Neural crest cell (in vitro differentiated cells): ENCODE measurements around the gene FOSL2. TPM values are rescaled to one million over a fixed set of nuclear protein-coding genes. Genes with fewer than 3 reads are reported as not detected.
"Not testable (repeated sequence)": the region's sequence is repeated elsewhere in the genome, so short reads cannot be mapped to it uniquely, and the experiment has no call there.

Experiments used
- DNase-seq: peaks from one replicate; pipeline ENCODE4 v3.0.0; 2021; ENCODE audit warnings: low read depth, mixed read lengths, low spot score
- H3K27ac Mint-ChIP-seq: one replicate; pipeline ENCODE4 v1.8.0; 2021; ENCODE audit warnings: mild to moderate bottlenecking, mixed read lengths; ENCODE audit not compliant: unreplicated experiment
- H3K27me3 Mint-ChIP-seq: 2 replicates; pipeline ENCODE4 v1.8.0; 2021; ENCODE audit warnings: low read depth, mild to moderate bottlenecking, mixed read lengths
- H3K36me3 Mint-ChIP-seq: 2 replicates; pipeline ENCODE4 v1.8.0; 2021; ENCODE audit warnings: low read depth, mild to moderate bottlenecking, mixed read lengths
- H3K4me1 Mint-ChIP-seq: 2 replicates; pipeline ENCODE4 v1.8.0; 2021; ENCODE audit warnings: mixed read lengths
- H3K4me3 Mint-ChIP-seq: one replicate; pipeline ENCODE4 v1.8.0; 2021; ENCODE audit warnings: mild to moderate bottlenecking, mixed read lengths
- H3K9me3 Mint-ChIP-seq: 2 replicates; pipeline ENCODE4 v1.8.0; 2021; ENCODE audit warnings: mixed read lengths
- total RNA-seq: library from RNA; stranded (reverse); gene quantifications from 2 replicates; pipeline ENCODE4 v1.2.1, GENCODE V29; 2021
- TF ChIP-seq, protein P1 (sequence below): fragments of 200-600 bp; sonication (generic); conservative IDR thresholded peaks from 2 replicates; pipeline ENCODE4 v1.5.0; 2021; ENCODE audit warnings: antibody characterized with exemption, mild to moderate bottlenecking

FOSL2 gene
- total RNA-seq, 1 donor from 2014 or later, result 2.9 TPM

DNA sequence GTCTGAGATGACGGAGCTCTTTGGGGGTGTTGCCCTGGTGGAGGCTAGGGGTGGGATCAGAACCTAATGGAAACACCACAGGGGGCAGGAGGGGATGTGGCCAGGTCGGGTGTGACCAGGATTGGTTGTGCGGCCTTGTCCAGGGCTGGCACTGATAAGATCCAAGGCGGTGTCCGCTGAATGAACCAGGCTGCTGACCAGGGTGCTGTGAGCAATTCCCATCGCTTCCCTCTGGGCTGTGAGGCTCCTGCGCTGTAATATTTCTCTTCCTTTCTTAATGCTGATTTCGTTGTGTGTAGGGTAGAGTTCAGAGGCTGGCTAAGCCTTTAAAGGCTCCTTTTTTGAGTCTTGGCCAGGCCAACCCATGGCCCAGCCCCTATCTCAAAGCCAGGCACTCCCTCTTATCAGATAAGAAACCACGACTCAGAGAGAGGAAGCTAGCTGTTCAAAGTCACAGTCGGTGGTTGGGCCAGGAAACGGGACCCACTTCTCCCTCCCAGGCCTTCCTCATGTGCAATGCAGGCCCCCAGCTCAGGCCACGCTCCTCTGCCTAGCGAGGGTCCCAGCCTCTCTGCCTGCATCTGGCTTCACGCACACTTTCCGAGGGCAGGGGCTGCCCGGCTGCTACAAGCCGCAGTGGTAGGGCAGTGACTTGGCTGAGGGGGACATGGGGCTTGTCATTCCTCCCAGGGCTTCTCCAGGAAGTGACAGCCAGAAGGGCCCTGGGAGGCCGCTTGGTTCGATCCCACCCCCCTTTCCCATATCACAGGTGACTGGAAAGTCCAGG is 26.0 kb upstream of the FOSL2 start:
- H3K4me1 Mint-ChIP-seq, result peaks cover 7% of the 10 kb centered on the region
- H3K4me3 Mint-ChIP-seq, result no peak overlapping the region
- no peaks in the 10 kb centered on the region for H3K27me3 Mint-ChIP-seq
- H3K36me3 Mint-ChIP-seq, result no peaks in the 10 kb centered on the region
- no peak overlapping the region for H3K27ac Mint-ChIP-seq
- TF ChIP-seq, protein P1, sequence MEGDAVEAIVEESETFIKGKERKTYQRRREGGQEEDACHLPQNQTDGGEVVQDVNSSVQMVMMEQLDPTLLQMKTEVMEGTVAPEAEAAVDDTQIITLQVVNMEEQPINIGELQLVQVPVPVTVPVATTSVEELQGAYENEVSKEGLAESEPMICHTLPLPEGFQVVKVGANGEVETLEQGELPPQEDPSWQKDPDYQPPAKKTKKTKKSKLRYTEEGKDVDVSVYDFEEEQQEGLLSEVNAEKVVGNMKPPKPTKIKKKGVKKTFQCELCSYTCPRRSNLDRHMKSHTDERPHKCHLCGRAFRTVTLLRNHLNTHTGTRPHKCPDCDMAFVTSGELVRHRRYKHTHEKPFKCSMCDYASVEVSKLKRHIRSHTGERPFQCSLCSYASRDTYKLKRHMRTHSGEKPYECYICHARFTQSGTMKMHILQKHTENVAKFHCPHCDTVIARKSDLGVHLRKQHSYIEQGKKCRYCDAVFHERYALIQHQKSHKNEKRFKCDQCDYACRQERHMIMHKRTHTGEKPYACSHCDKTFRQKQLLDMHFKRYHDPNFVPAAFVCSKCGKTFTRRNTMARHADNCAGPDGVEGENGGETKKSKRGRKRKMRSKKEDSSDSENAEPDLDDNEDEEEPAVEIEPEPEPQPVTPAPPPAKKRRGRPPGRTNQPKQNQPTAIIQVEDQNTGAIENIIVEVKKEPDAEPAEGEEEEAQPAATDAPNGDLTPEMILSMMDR, result no peak
- DNase-seq, result no peak
- H3K9me3 Mint-ChIP-seq, result no peaks in the 10 kb centered on the region

DNA sequence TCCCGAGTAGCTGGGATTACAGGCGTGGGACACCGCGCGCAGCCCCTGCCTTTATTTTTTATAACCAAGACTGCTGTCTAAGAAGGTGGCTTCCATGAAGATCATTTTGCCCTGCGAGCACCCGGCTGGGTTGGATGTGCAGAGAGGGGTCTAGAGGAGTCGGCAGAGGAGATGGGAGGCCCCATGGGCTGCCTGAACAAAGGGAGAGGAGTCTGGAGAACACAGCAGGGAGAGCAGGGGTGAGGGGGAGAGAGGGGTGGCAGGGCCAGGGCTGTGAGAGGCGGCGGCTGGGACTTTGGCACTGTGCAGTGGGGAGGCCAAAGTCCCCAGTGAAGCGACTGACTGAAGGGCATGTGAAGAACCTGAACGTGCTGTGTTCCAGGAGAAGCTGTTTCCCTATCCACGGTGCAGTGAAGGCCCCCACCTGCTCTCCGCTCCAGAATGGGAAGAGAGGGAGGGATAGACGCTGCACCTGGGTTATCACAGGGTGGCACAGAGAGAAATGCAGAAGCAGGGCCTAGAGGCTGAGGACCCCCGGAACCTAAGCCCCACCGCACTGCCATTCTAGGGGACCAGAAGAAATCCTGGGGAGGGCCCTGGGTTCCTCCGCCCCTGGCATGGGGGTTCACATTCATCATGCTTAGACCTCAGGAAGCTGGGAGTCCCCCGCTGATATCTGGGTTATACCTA is 24.8 kb upstream of the FOSL2 start:
- H3K27me3 Mint-ChIP-seq, result no peaks in the 10 kb centered on the region
- H3K4me3 Mint-ChIP-seq, result no peak overlapping the region
- DNase-seq, result no peak
- H3K9me3 Mint-ChIP-seq, result no peaks in the 10 kb centered on the region
- no peak overlapping the region for H3K27ac Mint-ChIP-seq
- H3K4me1 Mint-ChIP-seq, result no peaks in the 10 kb centered on the region
- H3K36me3 Mint-ChIP-seq, result no peaks in the 10 kb centered on the region
- TF ChIP-seq, protein P1, result no peak

DNA sequence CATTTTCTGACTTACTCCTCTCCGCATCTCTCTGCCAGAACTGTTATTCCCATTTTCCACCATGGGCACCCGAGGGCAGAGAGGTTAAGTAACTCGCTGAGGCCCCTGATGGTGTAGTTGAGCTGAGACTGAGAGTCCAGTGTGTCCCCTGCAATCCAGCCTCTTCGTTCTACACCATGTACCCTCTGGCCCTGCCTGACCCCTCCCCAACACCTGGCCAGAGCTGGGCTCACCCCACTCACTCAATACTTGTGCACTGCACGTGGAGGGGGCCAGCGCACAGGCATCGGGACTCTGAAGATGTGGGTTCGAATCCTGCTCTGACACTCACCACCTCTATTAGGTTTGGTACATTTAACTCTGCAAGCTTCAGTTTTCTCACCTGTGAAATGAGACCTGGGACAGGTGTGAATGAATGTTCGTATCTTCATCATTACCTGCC is 24.3 kb upstream of the FOSL2 start:
- Mint-ChIP-seq H3K4me3 (no peak overlapping the region), H3K4me1 (no peaks in the 10 kb centered on the region), H3K36me3 (no peaks in the 10 kb centered on the region), H3K27ac (no peak overlapping the region), H3K27me3 (no peaks in the 10 kb centered on the region), H3K9me3 (no peaks in the 10 kb centered on the region)
- TF ChIP-seq, protein P1, result no peak
- DNase-seq, result no peak

DNA sequence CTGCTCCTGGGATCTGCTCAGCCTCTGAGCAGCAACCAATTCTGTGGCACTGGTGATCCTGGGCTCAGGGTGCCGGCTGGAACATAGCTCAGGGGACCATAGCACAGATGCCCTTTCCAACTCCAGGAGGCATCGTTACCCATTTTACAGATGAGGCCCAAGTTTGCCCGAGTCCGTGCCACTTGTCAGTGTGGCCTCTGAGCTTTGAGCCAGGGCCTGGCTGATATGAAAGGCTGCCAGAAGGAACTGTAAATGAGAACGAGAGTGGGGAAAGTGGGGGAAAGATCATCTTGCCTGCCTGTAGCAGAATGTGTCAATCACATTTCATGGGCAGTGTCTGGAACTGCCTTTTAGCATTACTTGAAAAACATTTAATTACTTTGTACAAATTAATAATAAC is 23.3 kb upstream of the FOSL2 start:
- Mint-ChIP-seq H3K9me3 (no peaks in the 10 kb centered on the region), H3K4me3 (no peak overlapping the region), H3K36me3 (no peaks in the 10 kb centered on the region), H3K27me3 (no peaks in the 10 kb centered on the region), H3K27ac (no peak overlapping the region), H3K4me1 (no peaks in the 10 kb centered on the region)
- TF ChIP-seq, protein P1, result no peak
- DNase-seq, result no peak

DNA sequence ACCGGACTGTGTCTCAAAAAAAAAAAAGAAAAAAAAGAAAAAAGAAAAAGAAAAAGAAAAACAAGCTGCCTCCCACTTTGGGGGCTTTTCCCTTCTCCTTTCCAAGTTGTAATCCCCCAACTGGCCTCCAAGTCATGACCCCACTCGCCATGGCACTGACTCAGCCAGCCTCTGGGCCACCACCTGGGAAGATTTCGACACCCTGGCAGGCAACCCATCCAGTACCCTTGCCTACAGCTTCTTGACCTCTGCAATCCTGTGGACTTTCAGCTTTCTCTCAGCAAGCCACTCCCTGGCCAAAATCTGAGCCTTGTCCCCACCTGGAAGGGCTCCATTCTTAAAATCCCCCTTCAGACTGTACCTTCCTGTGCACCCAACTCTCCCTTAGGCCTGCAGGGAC is 22.3 kb upstream of the FOSL2 start:
- no peak for DNase-seq
- H3K4me3 Mint-ChIP-seq, result no peak overlapping the region
- no peaks in the 10 kb centered on the region for H3K9me3 Mint-ChIP-seq
- H3K27ac Mint-ChIP-seq, result no peak overlapping the region
- no peaks in the 10 kb centered on the region for H3K27me3 Mint-ChIP-seq
- TF ChIP-seq, protein P1, result no peak
- no peaks in the 10 kb centered on the region for H3K4me1 Mint-ChIP-seq
- H3K36me3 Mint-ChIP-seq, result no peaks in the 10 kb centered on the region

DNA sequence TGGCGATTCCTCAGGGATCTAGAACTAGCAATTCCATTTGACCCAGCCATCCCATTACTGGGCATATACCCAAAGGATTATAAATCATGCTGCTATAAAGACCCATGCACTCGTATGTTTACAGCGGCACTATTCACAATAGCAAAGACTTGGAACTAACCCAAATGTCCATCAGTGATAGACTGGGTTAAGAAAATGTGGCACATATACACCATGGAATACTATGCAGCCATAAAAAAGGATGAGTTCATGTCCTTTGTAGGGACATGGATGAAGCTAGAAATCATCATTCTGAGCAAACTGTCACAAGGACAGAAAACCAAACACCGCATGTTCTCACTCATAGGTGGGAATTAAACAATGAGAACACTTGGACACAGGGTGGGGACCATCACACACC is 20.9 kb upstream of the FOSL2 start:
- not testable (repeated sequence) for H3K4me3 Mint-ChIP-seq, H3K27me3 Mint-ChIP-seq, H3K9me3 Mint-ChIP-seq, H3K4me1 Mint-ChIP-seq, H3K27ac Mint-ChIP-seq, DNase-seq, H3K36me3 Mint-ChIP-seq
